Measurements from ENCODE around the gene IL17RD. TPM values are rescaled to one million over a fixed set of nuclear protein-coding genes. Genes with fewer than 3 reads are reported as not detected.

The IL17RD gene
- total and polyA plus RNA-seq, 9 of the 15 experiments (the other 6 are each of a cell fraction or from before 2014, with no cell fraction given) = under 0.01 to 0.09 (median 0.04) TPM; not detected in 4

- TF ChIP-seq ETS1 (conservative IDR thresholded peaks at IDR 0.05; ENCODE audit: control insufficient read depth, low read depth, low read length) (no peak), POLR2B (IDR thresholded peaks at IDR 0.05; ENCODE audit: low read depth, partially characterized antibody) (no peak), CAMTA2 (CRISPR knock-in tag; conservative IDR thresholded peaks at IDR 0.05) (no peak), HNRNPL (IDR thresholded peaks at IDR 0.05; ENCODE audit: low read depth, low read length) (no peak)
These were observed 44.5 kb downstream of the IL17RD start (continued) for GRCh38 chr3:57120451-57121174.

- intact Hi-C loops (cut with micrococcal nuclease) = no loop called here
- in situ Hi-C loops (cut with MboI) = no loop called here
- Histone ChIP-seq H3K9me1 (ENCODE audit: control insufficient read depth, insufficient read depth, low read length) (no peaks in the 10 kb centered on the region), H4K20me1 (replicated peaks; ENCODE audit: control insufficient read depth, insufficient read depth, low read length) (no peaks in the 10 kb centered on the region), H3K27ac (ENCODE audit: extremely low read depth, low read depth, low read length) (no peak overlapping the region), H3K4me3 (no peak overlapping the region), H3K4me1 (replicated peaks in 1 of 2; ENCODE audit: control insufficient read depth in 2 of 2, insufficient read depth in 2 of 2, low read length in 2 of 2) (no peaks in the 10 kb centered on the region), H3K27me3 (ENCODE audit: control insufficient read depth in 2 of 2, insufficient read depth in 2 of 2, low read length in 2 of 2) (peaks cover 11 to 41% of the 10 kb centered on the region in 2 experiments), H2AFZ (ENCODE audit: low read depth, low read length) (no peak overlapping the region), H3K9me3 (replicated peaks; ENCODE audit: control insufficient read depth, insufficient read depth, low read depth, low read length) (no peaks in the 10 kb centered on the region), H3K79me2 (ENCODE audit: control insufficient read depth, insufficient read depth, low read length) (no peaks in the 10 kb centered on the region), H3K36me3 (ENCODE audit: control insufficient read depth, insufficient read depth, low read length) (no peaks in the 10 kb centered on the region), H3K4me2 (ENCODE audit: insufficient read depth, low read length) (no peak overlapping the region), H3K9ac (ENCODE audit: insufficient read depth in 1 of 2, low read depth in 2 of 2, low read length in 2 of 2) (no peak overlapping the region)
- DNase-seq (ENCODE audit: extremely low read depth in 1 of 4, low spot score in 3 of 4) = no peak
- ChIA-PET CTCF (ENCODE audit: low intra/inter-chr PET ratio) (no interaction called here), POLR2A (interaction anchor here (0.8 kb wide), 1 partner anchor 10 kb away, joined by 3 read pairs; no protein-coding TSS in a partner anchor)
- BruUV-seq (replicated peaks) = no TSS peak
- no peak for ATAC-seq
- no peak for FAIRE-seq
- 0% methylated on average over 3 of the region's 3 CpGs for WGBS (ENCODE audit: insufficient coverage, low coverage, missing lambda C conversion rate)
- no peak for TF ChIP-seq HEY1 (CRISPR knock-in tag; IDR thresholded peaks at IDR 0.05; ENCODE audit: borderline replicate concordance)
- TF ChIP-seq DIDO1 (tag; IDR thresholded peaks at IDR 0.05; ENCODE audit: low read depth) = no peak
These were observed 45.1 kb downstream of the IL17RD start for GRCh38 chr3:57120040-57120439.

Measured in K562 (cell line).